ENCODE data around the gene MMP14. TPM values are rescaled to one million over a fixed set of nuclear protein-coding genes. Genes with fewer than 3 reads are reported as not detected.

The MMP14 gene
- total and polyA plus RNA-seq, 4 donors: 60.5 to 262 (median 78.0) TPM

DNA sequence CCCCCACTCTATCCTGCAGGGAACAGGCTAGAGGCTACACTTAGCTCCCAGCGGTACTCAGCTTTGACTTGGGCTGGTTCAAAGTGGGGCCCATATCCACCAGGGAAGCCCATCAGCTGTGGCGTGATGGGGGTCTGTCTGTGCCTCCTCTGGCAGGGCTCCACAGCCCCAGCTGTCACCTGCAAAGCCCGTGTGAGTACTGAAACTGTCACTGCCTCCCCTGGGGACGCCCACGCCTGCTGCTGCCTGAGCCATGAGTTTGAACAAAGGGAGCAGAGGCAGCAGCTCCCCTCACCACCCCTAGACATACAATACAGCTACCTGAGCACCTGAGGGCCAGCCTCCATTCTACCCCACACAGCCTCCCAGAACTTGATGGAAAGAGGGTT is 51.6 kb downstream of the MMP14 start:
- DNase-seq (ENCODE audit: low read depth in 4 of 6, low spot score in 6 of 6): peak in 1 of 6 donors; percentile 30
- H3K27me3 ChIP-seq (ENCODE audit: control insufficient read depth, insufficient read depth, low read length): no peaks in the 10 kb centered on the region
- no peak overlapping the region for H3K4me3 ChIP-seq (ENCODE audit: low read depth, low read length)
- 70% methylated on average over 5 of the region's 5 CpGs for WGBS (ENCODE audit: insufficient coverage)
- peaks cover 9% of the 10 kb centered on the region for H3K36me3 ChIP-seq (ENCODE audit: control insufficient read depth, insufficient read depth, low read length)
- no peaks in the 10 kb centered on the region for H3K9me3 ChIP-seq (ENCODE audit: control insufficient read depth, insufficient read depth, low read length)
- no peak overlapping the region for H3K27ac ChIP-seq (ENCODE audit: low read depth, low read length)
- peaks cover 43% of the 10 kb centered on the region for H3K4me1 ChIP-seq (ENCODE audit: control insufficient read depth, insufficient read depth, low read length)

DNA sequence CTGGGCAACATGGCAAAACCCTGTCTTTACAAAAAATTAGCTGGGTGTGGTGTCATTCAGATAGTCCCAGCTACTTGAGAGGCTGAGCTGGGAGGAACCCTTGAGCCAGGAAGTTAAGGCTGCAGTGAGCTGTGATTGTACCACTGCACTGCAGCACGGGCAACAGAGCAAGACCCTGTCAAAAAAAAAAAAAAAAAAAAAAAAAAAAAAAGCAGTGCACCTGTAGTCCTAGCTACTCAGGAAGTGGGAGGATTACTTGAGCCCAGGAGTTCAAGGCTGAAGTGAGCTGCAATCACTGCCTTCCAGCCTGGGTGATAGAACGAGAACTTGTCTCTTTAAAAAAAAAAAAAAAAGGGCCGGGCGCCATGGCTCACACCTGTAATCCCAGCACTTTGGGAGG is 52.3 kb downstream of the MMP14 start:
- H3K27ac ChIP-seq (ENCODE audit: low read depth, low read length): no peak overlapping the region
- 100% methylated on average over 1 of the region's 4 CpGs for WGBS (ENCODE audit: insufficient coverage)
- peaks cover 36% of the 10 kb centered on the region for H3K4me1 ChIP-seq (ENCODE audit: control insufficient read depth, insufficient read depth, low read length)
- H3K27me3 ChIP-seq (ENCODE audit: control insufficient read depth, insufficient read depth, low read length): no peaks in the 10 kb centered on the region
- H3K9me3 ChIP-seq (ENCODE audit: control insufficient read depth, insufficient read depth, low read length): no peaks in the 10 kb centered on the region
- DNase-seq (ENCODE audit: low read depth in 4 of 6, low spot score in 6 of 6): no peak
- peaks cover 9% of the 10 kb centered on the region for H3K36me3 ChIP-seq (ENCODE audit: control insufficient read depth, insufficient read depth, low read length)
- no peak overlapping the region for H3K4me3 ChIP-seq (ENCODE audit: low read depth, low read length)

DNA sequence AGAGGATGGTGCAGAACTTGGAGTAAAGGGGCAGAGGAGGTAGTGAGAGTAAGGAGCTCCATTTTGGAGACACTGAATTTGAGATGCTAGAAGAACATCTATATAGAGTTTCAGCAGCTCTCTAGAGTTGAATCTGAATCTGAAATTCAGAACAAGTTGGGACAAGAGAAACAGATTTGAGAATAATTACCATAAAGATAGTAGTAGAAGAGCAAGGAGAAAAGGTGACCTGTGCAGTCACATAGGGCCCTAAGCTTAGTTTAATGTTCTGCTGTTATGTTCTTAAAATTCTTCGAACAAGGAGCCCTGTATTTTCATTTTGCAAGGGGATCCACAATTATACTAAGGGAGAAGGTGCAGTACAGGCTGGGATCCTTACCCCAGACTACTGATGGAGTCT is 54.0 kb downstream of the MMP14 start:
- H3K36me3 ChIP-seq (ENCODE audit: control insufficient read depth, insufficient read depth, low read length): peaks cover 11% of the 10 kb centered on the region
- H3K27ac ChIP-seq (ENCODE audit: low read depth, low read length): no peak overlapping the region
- no peak for DNase-seq (ENCODE audit: low read depth in 4 of 6, low spot score in 6 of 6)
- no CpG with 5 or more reads among the region's 1 CpG for WGBS (ENCODE audit: insufficient coverage)
- peaks cover 23% of the 10 kb centered on the region for H3K4me1 ChIP-seq (ENCODE audit: control insufficient read depth, insufficient read depth, low read length)
- no peaks in the 10 kb centered on the region for H3K27me3 ChIP-seq (ENCODE audit: control insufficient read depth, insufficient read depth, low read length)
- H3K4me3 ChIP-seq (ENCODE audit: low read depth, low read length): no peak overlapping the region
- no peaks in the 10 kb centered on the region for H3K9me3 ChIP-seq (ENCODE audit: control insufficient read depth, insufficient read depth, low read length)

DNA sequence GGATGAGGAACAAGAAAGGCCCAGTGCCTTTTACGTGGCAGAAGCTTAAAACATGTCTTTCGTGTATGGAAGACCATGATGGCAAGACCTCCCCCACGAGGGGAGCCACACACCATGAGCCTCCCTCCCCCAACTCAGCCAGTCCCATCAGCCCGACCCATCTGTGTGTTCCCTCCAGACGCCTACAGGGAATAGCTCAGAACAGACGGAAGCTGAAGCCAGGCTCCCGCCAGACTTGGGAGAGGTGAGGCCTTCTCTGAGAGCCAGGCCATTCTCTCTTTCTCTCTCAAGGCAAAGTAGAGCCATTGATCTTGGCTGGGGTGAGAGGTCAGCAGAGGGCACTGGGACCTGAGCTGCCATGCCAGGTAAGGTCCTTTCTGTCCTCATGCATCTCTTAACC is 56.1 kb downstream of the MMP14 start:
- H3K27ac ChIP-seq (ENCODE audit: low read depth, low read length): no peak overlapping the region
- H3K27me3 ChIP-seq (ENCODE audit: control insufficient read depth, insufficient read depth, low read length): no peaks in the 10 kb centered on the region
- DNase-seq (ENCODE audit: low read depth in 4 of 6, low spot score in 6 of 6): no peak
- H3K9me3 ChIP-seq (ENCODE audit: control insufficient read depth, insufficient read depth, low read length): no peaks in the 10 kb centered on the region
- no peak overlapping the region for H3K4me3 ChIP-seq (ENCODE audit: low read depth, low read length)
- H3K4me1 ChIP-seq (ENCODE audit: control insufficient read depth, insufficient read depth, low read length): peaks cover 9% of the 10 kb centered on the region
- peaks cover 11% of the 10 kb centered on the region for H3K36me3 ChIP-seq (ENCODE audit: control insufficient read depth, insufficient read depth, low read length)
- WGBS (ENCODE audit: insufficient coverage): 56% methylated on average over 1 of the region's 7 CpGs

DNA sequence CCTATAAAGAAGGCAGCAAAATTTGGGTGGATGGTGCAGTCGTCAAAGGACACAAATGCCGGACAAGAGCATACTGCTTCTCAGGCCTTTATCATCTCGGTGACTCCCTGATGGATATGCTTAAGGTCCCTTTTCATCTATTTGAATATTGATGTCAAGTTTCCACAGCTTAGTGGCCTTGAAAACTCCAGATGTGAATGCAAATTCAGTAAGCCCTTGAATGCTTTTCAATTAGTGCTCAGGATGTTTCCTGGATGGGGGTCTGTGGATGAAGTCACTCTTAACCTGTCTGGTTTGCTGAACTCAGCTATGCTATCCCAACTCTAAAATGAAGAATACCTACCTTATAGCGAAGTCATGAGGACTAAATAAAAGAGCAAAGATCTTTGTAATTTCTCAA is 57.3 kb downstream of the MMP14 start:
- DNase-seq (ENCODE audit: low read depth in 4 of 6, low spot score in 6 of 6): no peak
- H3K9me3 ChIP-seq (ENCODE audit: control insufficient read depth, insufficient read depth, low read length): no peaks in the 10 kb centered on the region
- H3K4me3 ChIP-seq (ENCODE audit: low read depth, low read length): no peak overlapping the region
- peaks cover 2% of the 10 kb centered on the region for H3K4me1 ChIP-seq (ENCODE audit: control insufficient read depth, insufficient read depth, low read length)
- no peaks in the 10 kb centered on the region for H3K27me3 ChIP-seq (ENCODE audit: control insufficient read depth, insufficient read depth, low read length)
- 79% methylated on average over 3 of the region's 4 CpGs for WGBS (ENCODE audit: insufficient coverage)
- peaks cover 8% of the 10 kb centered on the region for H3K36me3 ChIP-seq (ENCODE audit: control insufficient read depth, insufficient read depth, low read length)
- no peak overlapping the region for H3K27ac ChIP-seq (ENCODE audit: low read depth, low read length)

DNA sequence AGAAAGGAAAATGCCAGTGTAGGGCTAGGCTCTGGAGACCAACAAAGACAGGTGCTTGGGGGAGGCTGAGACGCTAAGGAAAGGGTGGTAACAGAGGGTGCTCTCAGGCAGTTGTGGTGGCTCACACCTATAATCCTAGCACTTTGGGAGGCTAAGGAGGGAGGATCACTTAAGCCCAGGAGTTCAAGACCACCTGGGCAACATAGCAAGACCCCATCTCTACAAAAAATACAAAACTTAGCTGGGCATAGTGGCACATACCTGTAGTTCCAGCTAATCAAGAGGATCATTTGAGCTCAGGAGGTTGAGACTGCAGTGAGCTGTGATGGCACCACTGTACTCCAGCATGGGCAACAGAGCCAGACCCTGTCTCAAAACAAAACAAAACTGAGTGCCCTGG is 59.0 kb downstream of the MMP14 start:
- no CpG with 5 or more reads among the region's 1 CpG for WGBS (ENCODE audit: insufficient coverage)
- Histone ChIP-seq H3K27ac (ENCODE audit: low read depth, low read length) (no peak overlapping the region), H3K4me1 (ENCODE audit: control insufficient read depth, insufficient read depth, low read length) (peaks cover 2% of the 10 kb centered on the region), H3K9me3 (ENCODE audit: control insufficient read depth, insufficient read depth, low read length) (no peaks in the 10 kb centered on the region), H3K36me3 (ENCODE audit: control insufficient read depth, insufficient read depth, low read length) (peaks cover 12% of the 10 kb centered on the region), H3K27me3 (ENCODE audit: control insufficient read depth, insufficient read depth, low read length) (no peaks in the 10 kb centered on the region), H3K4me3 (ENCODE audit: low read depth, low read length) (no peak overlapping the region)
- DNase-seq (ENCODE audit: low read depth in 4 of 6, low spot score in 6 of 6): no peak

DNA sequence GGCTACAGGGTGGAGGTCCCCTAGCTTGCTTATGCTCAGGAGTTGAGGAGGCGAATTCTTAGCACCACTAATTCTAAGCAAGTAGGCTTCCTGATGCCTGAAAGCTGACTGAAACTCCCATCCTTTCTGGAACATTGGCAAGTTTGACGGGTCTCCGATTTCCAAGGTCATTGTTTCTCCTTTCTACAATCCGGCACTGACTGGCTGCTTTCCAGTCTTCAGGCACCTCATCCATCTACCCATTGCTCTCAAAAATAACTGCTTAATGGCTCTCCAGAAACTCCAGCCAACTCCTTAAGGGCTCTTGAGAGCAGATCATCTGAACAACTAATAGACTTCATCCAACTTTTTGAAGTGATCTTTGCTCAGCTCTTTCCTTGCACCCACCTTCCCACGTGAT is 60.0 kb downstream of the MMP14 start:
- H3K4me3 ChIP-seq (ENCODE audit: low read depth, low read length): no peak overlapping the region
- peak in 2 of 6 donors; percentile 28 to 49 for DNase-seq (ENCODE audit: low read depth in 4 of 6, low spot score in 6 of 6)
- no peaks in the 10 kb centered on the region for H3K9me3 ChIP-seq (ENCODE audit: control insufficient read depth, insufficient read depth, low read length)
- peaks cover 2% of the 10 kb centered on the region for H3K4me1 ChIP-seq (ENCODE audit: control insufficient read depth, insufficient read depth, low read length)
- H3K27ac ChIP-seq (ENCODE audit: low read depth, low read length): peak overlapping the region; percentile 11
- H3K27me3 ChIP-seq (ENCODE audit: control insufficient read depth, insufficient read depth, low read length): no peaks in the 10 kb centered on the region
- WGBS (ENCODE audit: insufficient coverage): 43% methylated on average over 3 of the region's 5 CpGs
- H3K36me3 ChIP-seq (ENCODE audit: control insufficient read depth, insufficient read depth, low read length): peaks cover 18% of the 10 kb centered on the region

DNA sequence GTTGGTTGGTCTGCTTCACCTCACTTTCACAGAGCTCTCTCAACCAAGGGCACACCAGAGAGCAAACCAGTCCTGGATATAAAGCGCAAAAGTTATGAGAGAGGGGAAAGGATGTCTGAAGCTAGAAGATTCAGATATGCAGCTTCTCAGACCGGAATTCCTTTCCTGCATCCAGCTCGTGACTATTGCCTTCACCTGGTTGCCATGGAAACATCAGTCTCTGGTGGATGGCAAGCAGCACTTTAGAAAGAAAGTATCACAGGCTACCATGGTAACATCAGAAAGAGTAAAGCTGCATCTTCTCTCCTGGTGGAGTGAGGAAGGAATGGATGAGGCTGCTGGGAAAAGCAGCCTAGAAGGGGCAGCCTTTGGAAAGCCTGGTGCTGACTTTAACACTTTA is 60.4 kb downstream of the MMP14 start:
- DNase-seq (ENCODE audit: low read depth in 4 of 6, low spot score in 6 of 6): peak in 3 of 6 donors; percentile 51 to 94 (median 59)
- Histone ChIP-seq H3K4me1 (ENCODE audit: control insufficient read depth, insufficient read depth, low read length) (peaks cover 2% of the 10 kb centered on the region), H3K36me3 (ENCODE audit: control insufficient read depth, insufficient read depth, low read length) (peaks cover 22% of the 10 kb centered on the region), H3K27ac (ENCODE audit: low read depth, low read length) (peak overlapping the region; percentile 11), H3K9me3 (ENCODE audit: control insufficient read depth, insufficient read depth, low read length) (no peaks in the 10 kb centered on the region), H3K27me3 (ENCODE audit: control insufficient read depth, insufficient read depth, low read length) (no peaks in the 10 kb centered on the region), H3K4me3 (ENCODE audit: low read depth, low read length) (no peak overlapping the region)
- WGBS (ENCODE audit: insufficient coverage): 56% methylated on average over 3 of the region's 3 CpGs

DNA sequence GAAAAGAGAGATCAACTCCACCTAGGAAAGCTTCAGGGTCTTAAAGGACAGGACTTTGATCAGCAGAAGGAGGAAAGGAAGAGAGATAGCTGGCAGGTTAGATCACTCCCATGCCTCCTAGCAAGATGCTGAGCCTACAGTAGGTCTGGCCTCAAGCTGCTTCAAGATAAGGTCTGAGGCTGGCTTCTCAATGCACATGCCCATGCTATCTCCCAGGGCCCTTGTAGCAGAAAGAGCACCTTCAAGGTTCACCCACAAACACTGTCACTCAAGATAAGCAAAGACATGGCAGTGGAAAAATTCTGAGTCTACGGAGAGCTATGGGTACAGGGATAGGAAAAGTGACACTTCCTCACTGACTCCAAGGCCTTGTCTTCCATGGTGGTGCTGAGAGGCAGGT is 61.0 kb downstream of the MMP14 start:
- no peak overlapping the region for H3K27ac ChIP-seq (ENCODE audit: low read depth, low read length)
- no peaks in the 10 kb centered on the region for H3K27me3 ChIP-seq (ENCODE audit: control insufficient read depth, insufficient read depth, low read length)
- H3K4me1 ChIP-seq (ENCODE audit: control insufficient read depth, insufficient read depth, low read length): peaks cover 2% of the 10 kb centered on the region
- DNase-seq (ENCODE audit: low read depth in 4 of 6, low spot score in 6 of 6): no peak
- no peak overlapping the region for H3K4me3 ChIP-seq (ENCODE audit: low read depth, low read length)
- peaks cover 26% of the 10 kb centered on the region for H3K36me3 ChIP-seq (ENCODE audit: control insufficient read depth, insufficient read depth, low read length)
- no peaks in the 10 kb centered on the region for H3K9me3 ChIP-seq (ENCODE audit: control insufficient read depth, insufficient read depth, low read length)
- WGBS (ENCODE audit: insufficient coverage): no CpG with 5 or more reads among the region's 1 CpG

Data from spinal cord (tissue), 10 donors.